Adrenal gland (tissue), 5 donors: ENCODE data around the gene FBLN2.

Experiments
- CTCF ChIP-seq, 6 experiments: fragments of 450-650 bp in 4 of 6; fragments of 200-600 bp in 2 of 6; sonication (generic) in 1 of 6; IDR thresholded peaks; 1 replicate in 5 of 6; 2 replicates in 1 of 6; pipeline versions ENCODE4 v1.5.1 to v1.8.0; 2016 to 2021; ENCODE audit warnings: antibody characterized with exemption in 6 of 6, mild to moderate bottlenecking in 2 of 6, moderate library complexity in 1 of 6
- POLR2A ChIP-seq, 2 donors: fragments of 450-650 bp; IDR thresholded peaks; one replicate each; pipeline ENCODE4 v1.6.1; 2017; ENCODE audit warnings: antibody characterized with exemption in 2 of 2, mild to moderate bottlenecking in 2 of 2, moderate library complexity in 1 of 2
- donor health status: DM: no; HTN: no; CAD: no.

- TF ChIP-seq CTCF (IDR thresholded peaks at IDR 0.05) (no peak), POLR2A (IDR thresholded peaks at IDR 0.05) (no peak)
These were observed 63.9 kb downstream of the FBLN2 start for GRCh38 chr3:13612829-13613228.
